Mesodermal cell (in vitro differentiated cells): ENCODE results near the gene UCHL1. TPM values are rescaled to one million over a fixed set of nuclear protein-coding genes. Genes with fewer than 3 reads are reported as not detected.

Source experiments
- H3K27ac ChIP-seq: 2 replicates; pipeline ENCODE4 v1.7.0; 2013; ENCODE audit warnings: mild to moderate bottlenecking, low read depth, low read length, moderate library complexity; ENCODE audit not compliant: severe bottlenecking
- H3K36me3 ChIP-seq: 2 replicates; pipeline ENCODE4 v1.7.1; 2013; ENCODE audit warnings: mild to moderate bottlenecking, low read length, moderate library complexity; ENCODE audit not compliant: control insufficient read depth, insufficient read depth
- H3K4me1 ChIP-seq: one replicate; pipeline ENCODE4 v1.7.1; 2013; ENCODE audit warnings: mild to moderate bottlenecking, low read length; ENCODE audit not compliant: insufficient read depth, control insufficient read depth, poor library complexity, severe bottlenecking
- H3K4me3 ChIP-seq: 2 replicates; pipeline ENCODE4 v1.7.0; 2013; ENCODE audit warnings: low read length, control low read depth, mild to moderate bottlenecking; ENCODE audit not compliant: insufficient read depth, poor library complexity, severe bottlenecking; ENCODE audit errors: extremely low read depth
- H3K9me3 ChIP-seq: 2 replicates; pipeline ENCODE4 v1.7.1; 2013; ENCODE audit warnings: mild to moderate bottlenecking, low read length, moderate library complexity; ENCODE audit not compliant: control insufficient read depth
- WGBS, 2 experiments: methylation state at CpG; one replicate each; pipeline ENCODE4 v1.1.5; 2013; ENCODE audit warnings: missing lambda C conversion rate in 2 of 2; ENCODE audit not compliant: insufficient coverage in 2 of 2; 5-methylcytosine and 5-hydroxymethylcytosine counted together
- polyA plus RNA-seq, 2 experiments: library from polyadenylated mRNA; stranded (reverse); fragments of 50-300 nt; gene quantifications; one replicate each; pipeline ENCODE4 v1.2.3, GENCODE V29; 2013

Gene UCHL1
- 312 TPM for polyA plus RNA-seq (2013, experiment 1 of 2)
- polyA plus RNA-seq (2013, experiment 2 of 2) = 262 TPM

GRCh38 chr4:41256740-41257256 is at the start of gene UCHL1:
UCHL1 (plus strand) TSS chr4:41256928; CDS start chr4:41256977, 49 bp downstream.
- Histone ChIP-seq H3K36me3 (peaks cover 27% of the 10 kb centered on the region), H3K4me3 (peak within 1 kb of the TSS; percentile 91), H3K9me3 (no peaks in the 10 kb centered on the region), H3K4me1 (no peaks in the 10 kb centered on the region), H3K27ac (peak within 1 kb of the TSS; percentile 71)
- WGBS, 2 experiments = 0 to 1% methylated on average over 46 to 49 of the region's 55 CpGs

- Histone ChIP-seq H3K27ac (no peak overlapping the region), H3K4me1 (peaks cover 35% of the 10 kb centered on the region), H3K4me3 (no peak overlapping the region), H3K9me3 (no peaks in the 10 kb centered on the region), H3K36me3 (no peaks in the 10 kb centered on the region)
Measured at GRCh38 chr4:41207291-41207831, 49.4 kb upstream of the UCHL1 start.

- no peaks in the 10 kb centered on the region for H3K36me3 ChIP-seq
- no peak overlapping the region for H3K4me3 ChIP-seq
- peaks cover 25% of the 10 kb centered on the region for H3K4me1 ChIP-seq
- H3K9me3 ChIP-seq = no peaks in the 10 kb centered on the region
- H3K27ac ChIP-seq = no peak overlapping the region
- 77 to 87% methylated on average over 3 to 4 of the region's 5 CpGs for WGBS, 2 experiments
Measured at GRCh38 chr4:41209187-41209586, 47.5 kb upstream of the UCHL1 start.

GRCh38 chr4:41209901-41210300 is 46.8 kb upstream of the UCHL1 start:
- Histone ChIP-seq H3K9me3 (no peaks in the 10 kb centered on the region), H3K4me1 (peaks cover 20% of the 10 kb centered on the region), H3K4me3 (no peak overlapping the region), H3K36me3 (no peaks in the 10 kb centered on the region), H3K27ac (no peak overlapping the region)
- 95 to 97% methylated on average over 7 to 8 of the region's 9 CpGs for WGBS, 2 experiments

- WGBS, 2 experiments = 92% methylated on average over 1 of the region's 1 CpG; no CpG with 5 or more reads in 1 of the 2 experiments
- Histone ChIP-seq H3K36me3 (no peaks in the 10 kb centered on the region), H3K4me3 (peak overlapping the region; percentile 76), H3K9me3 (no peaks in the 10 kb centered on the region), H3K4me1 (peaks cover 9% of the 10 kb centered on the region), H3K27ac (no peak overlapping the region)
Measured at GRCh38 chr4:41211951-41212615, 44.6 kb upstream of the UCHL1 start.

- Histone ChIP-seq H3K9me3 (no peaks in the 10 kb centered on the region), H3K36me3 (no peaks in the 10 kb centered on the region), H3K27ac (no peak overlapping the region), H3K4me1 (peaks cover 9% of the 10 kb centered on the region), H3K4me3 (peak overlapping the region; percentile 76)
- 45 to 59% methylated on average over 7 to 8 of the region's 12 CpGs for WGBS, 2 experiments
Measured at GRCh38 chr4:41212616-41213203, 44.0 kb upstream of the UCHL1 start.

GRCh38 chr4:41213625-41214135 is 43.0 kb upstream of the UCHL1 start:
- peak overlapping the region; percentile 76 for H3K4me3 ChIP-seq
- peaks cover 9% of the 10 kb centered on the region for H3K4me1 ChIP-seq
- H3K27ac ChIP-seq = no peak overlapping the region
- no peaks in the 10 kb centered on the region for H3K36me3 ChIP-seq
- 0 to 1% methylated on average over 11 to 29 of the region's 35 CpGs for WGBS, 2 experiments
- H3K9me3 ChIP-seq = no peaks in the 10 kb centered on the region

GRCh38 chr4:41214136-41214824 is 42.4 kb upstream of the UCHL1 start, which contains the start of gene APBB2:
APBB2 (minus strand) TSS chr4:41214542; CDS start chr4:41033254, 181,288 bp downstream.
- Histone ChIP-seq H3K36me3 (no peaks in the 10 kb centered on the region), H3K9me3 (no peaks in the 10 kb centered on the region), H3K4me1 (peaks cover 8% of the 10 kb centered on the region), H3K4me3 (peak within 1 kb of the TSS; percentile 76), H3K27ac (peak within 1 kb of the TSS; percentile 65)
- WGBS, 2 experiments = 0 to 1% methylated on average over 56 to 59 of the region's 71 CpGs

GRCh38 chr4:41214825-41215146 is 41.9 kb upstream of the UCHL1 start:
- Histone ChIP-seq H3K4me1 (peaks cover 8% of the 10 kb centered on the region), H3K27ac (no peak overlapping the region), H3K9me3 (no peaks in the 10 kb centered on the region), H3K36me3 (no peaks in the 10 kb centered on the region), H3K4me3 (no peak overlapping the region)
- 10 to 30% methylated on average over 4 to 5 of the region's 8 CpGs for WGBS, 2 experiments

GRCh38 chr4:41215155-41215554 is 41.6 kb upstream of the UCHL1 start:
- no peaks in the 10 kb centered on the region for H3K36me3 ChIP-seq
- no peak overlapping the region for H3K27ac ChIP-seq
- WGBS, 2 experiments = 67 to 78% methylated on average over 6 to 7 of the region's 9 CpGs

More at GRCh38 chr4:41215155-41215554, 41.6 kb upstream of the UCHL1 start:
- no peaks in the 10 kb centered on the region for H3K9me3 ChIP-seq
- peaks cover 8% of the 10 kb centered on the region for H3K4me1 ChIP-seq
- H3K4me3 ChIP-seq = no peak overlapping the region
